HepG2 (cell line): Measurements from ENCODE around the gene MTX3. TPM values are rescaled to one million over a fixed set of nuclear protein-coding genes. Genes with fewer than 3 reads are reported as not detected.

ENCODE experiments used
- ATAC-seq: fragments of 200-7000 bp; cut with Tn5 transposase; 3 replicates; pipeline ENCODE4 v1.9.1; 2020; ENCODE audit warnings: mild to moderate bottlenecking, moderate library complexity
- BruUV-seq: library from RNA; stranded (reverse); fragments of 400-500 nt; replicated peaks from 2 replicates; lab custom pipeline; 2021; lab: Mats Ljungman, UMichigan
- CTCF ChIA-PET: fragments of 300-600 bp; formaldehyde crosslinking; extraction: SDS; loops from one replicate; lab custom pipeline; 2021; ENCODE audit warnings: low total read pairs, inconsistent platforms, low intra/inter-chr PET ratio; lab: Yijun Ruan, JAX
- POLR2A ChIA-PET: fragments of 350-600 bp; sonication (Branson Sonifier 250); formaldehyde crosslinking; loops from one replicate; lab custom pipeline; 2020; ENCODE audit warnings: antibody characterized with exemption, inconsistent platforms; lab: Yijun Ruan, JAX
- DNase-seq: peaks from one replicate; pipeline ENCODE4 v3.0.0-alpha.2; 2015; ENCODE audit warnings: low spot score
- FAIRE-seq: peaks from 3 replicates; lab custom pipeline; 2011; peaks lifted over from hg19 to GRCh38; lab: Jason Lieb, UNC
- H2AFZ ChIP-seq: one replicate; pipeline ENCODE4 v1.6.1; 2011; ENCODE audit warnings: low read length, inconsistent platforms
- H3K27ac ChIP-seq: fragments of 300-600 bp; 3 replicates; pipeline ENCODE4 v1.8.0; 2011; ENCODE audit warnings: mixed run types, mild to moderate bottlenecking, mixed read lengths, low read length, inconsistent platforms; ENCODE audit not compliant: insufficient read depth; ENCODE audit errors: extremely low read length
- H3K27me3 ChIP-seq, 2 experiments: fragments of 200-600 bp in 1 of 2; 2 replicates in 1 of 2; 3 replicates in 1 of 2; pipeline versions ENCODE4 v1.6.0 to v1.8.0; 2011; ENCODE audit warnings: low read length in 2 of 2, mild to moderate bottlenecking in 2 of 2, moderate library complexity in 2 of 2, inconsistent platforms in 1 of 2; ENCODE audit not compliant: insufficient read depth in 2 of 2, control insufficient read depth in 1 of 2
- H3K36me3 ChIP-seq, 2 experiments: fragments of 200-600 bp in 1 of 2; replicated peaks in 1 of 2; 2 replicates in 1 of 2; 3 replicates in 1 of 2; pipeline versions ENCODE4 v1.5.1 to v1.8.0; 2011; ENCODE audit warnings: low read length in 2 of 2, inconsistent platforms in 1 of 2; ENCODE audit not compliant: insufficient read depth in 2 of 2, control insufficient read depth in 1 of 2
- H3K4me1 ChIP-seq: 2 replicates; pipeline ENCODE4 v1.5.1; 2012; ENCODE audit warnings: low read length, inconsistent platforms; ENCODE audit not compliant: insufficient read depth
- H3K4me2 ChIP-seq: 2 replicates; pipeline ENCODE4 v1.6.0; 2011; ENCODE audit warnings: low read depth, low read length, inconsistent platforms
- H3K4me3 ChIP-seq, 3 experiments: fragments of 200-600 bp in 1 of 3; sonication (generic), shearing (Covaris generic) in 1 of 3; replicated peaks in 1 of 3; 2 replicates each; pipeline ENCODE4 v1.5.1; 2011 to 2016; ENCODE audit warnings: low read length in 3 of 3, inconsistent platforms in 2 of 3, low read depth in 2 of 3, mild to moderate bottlenecking in 2 of 3, control low read depth in 1 of 3, mixed read lengths in 1 of 3; ENCODE audit not compliant: insufficient read depth in 1 of 3
- H3K79me2 ChIP-seq: one replicate; pipeline ENCODE4 v1.6.1; 2011; ENCODE audit warnings: low read length, inconsistent platforms; ENCODE audit not compliant: insufficient read depth
- H3K9ac ChIP-seq: 2 replicates; pipeline ENCODE4 v1.6.0; 2011; ENCODE audit warnings: mild to moderate bottlenecking, low read depth, low read length, inconsistent platforms; ENCODE audit not compliant: insufficient read depth
- H3K9me3 ChIP-seq: 2 replicates; pipeline ENCODE4 v1.5.1; 2012; ENCODE audit warnings: mild to moderate bottlenecking, low read length
- H4K20me1 ChIP-seq: 2 replicates; pipeline ENCODE4 v1.6.0; 2011; ENCODE audit warnings: inconsistent platforms, mild to moderate bottlenecking, low read length, moderate library complexity; ENCODE audit not compliant: insufficient read depth
- ARNT2 ChIP-seq: sonication (generic); formaldehyde crosslinking; IDR thresholded peaks from 2 replicates; pipeline ENCODE4 v1.8.0; 2022; ENCODE audit warnings: mild to moderate bottlenecking, low read depth, missing genetic modification reagents, moderate library complexity
- ATF7 ChIP-seq, 2 experiments: fragments of 450-650 bp in 1 of 2; sonication (generic) in 1 of 2; formaldehyde crosslinking in 1 of 2; IDR thresholded peaks; 2 replicates each; pipeline versions ENCODE4 v1.4.0 to v1.6.1; 2016 to 2020; ENCODE audit warnings: antibody characterized with exemption in 1 of 2, mild to moderate bottlenecking in 1 of 2, missing genetic modification reagents in 1 of 2
- CEBPZ ChIP-seq: IDR thresholded peaks from 2 replicates; pipeline ENCODE4 v1.6.1; 2012; ENCODE audit warnings: low read length, improper control_type of control experiment
- E2F2 ChIP-seq: sonication (generic); formaldehyde crosslinking; IDR thresholded peaks from 2 replicates; pipeline ENCODE4 v1.4.0; 2020; ENCODE audit warnings: missing genetic modification reagents, borderline replicate concordance
- HDAC2 ChIP-seq: sonication (generic); formaldehyde crosslinking; IDR thresholded peaks from 2 replicates; pipeline ENCODE4 v1.4.0; 2020; ENCODE audit warnings: missing genetic modification reagents
- MAFF ChIP-seq: IDR thresholded peaks from 2 replicates; pipeline ENCODE4 v1.6.1; 2011; ENCODE audit warnings: low read depth, low read length, improper control_type of control experiment
- MBD4 ChIP-seq: IDR thresholded peaks from 2 replicates; pipeline ENCODE4 v1.6.1; 2012; ENCODE audit warnings: low read length, inconsistent platforms, borderline replicate concordance
- NFE2L2 ChIP-seq: fragments of 150-350 bp; IDR thresholded peaks from 2 replicates; pipeline ENCODE4 v1.6.1; 2014; ENCODE audit warnings: low read length
- RARA ChIP-seq: IDR thresholded peaks from 2 replicates; pipeline ENCODE4 v1.6.1; 2016; ENCODE audit warnings: missing genetic modification reagents, missing compliant biosample characterization
- ZBTB14 ChIP-seq: sonication (generic); formaldehyde crosslinking; IDR thresholded peaks from 2 replicates; pipeline ENCODE4 v1.4.0; 2020; ENCODE audit warnings: missing genetic modification reagents
- ZFP36 ChIP-seq: fragments of 150-350 bp; IDR thresholded peaks from 2 replicates; pipeline ENCODE4 v1.6.1; 2018; ENCODE audit warnings: borderline replicate concordance, low read length, low read depth; ENCODE audit not compliant: partially characterized antibody
- ZNF720 ChIP-seq: sonication (generic); formaldehyde crosslinking; IDR thresholded peaks from 2 replicates; pipeline ENCODE4 v1.4.0; 2020; ENCODE audit warnings: missing genetic modification reagents
- WGBS: methylation state at CpG from one replicate; pipeline ENCODE4 v1.1.6; 2017; ENCODE audit warnings: low lambda C conversion rate; 5-methylcytosine and 5-hydroxymethylcytosine counted together
- in situ Hi-C: cut with HindIII; loops from 2 replicates; pipeline ENCODE4 v1.10.0; 2017; ENCODE audit warnings: low pct_unique_long_range_greater_than_20kb; ENCODE audit not compliant: extremely low pct_ligation_motif_present
- intact Hi-C: fragments of 100-400 bp; cut with micrococcal nuclease; formaldehyde crosslinking; loops from one replicate; pipeline ENCODE4 v1.10.0; 2022; ENCODE audit not compliant: unreplicated experiment
- polyA plus RNA-seq, 8 experiments: library from polyadenylated mRNA; depleted of rRNA in 3 of 8; stranded (reverse) in 7 of 8; unstranded in 1 of 8; fragments of >200 nt; fragmentation: Illumina TruSeq in 4 of 8; extraction: Trizol in 4 of 8; gene quantifications; 2 replicates each; pipeline versions ENCODE4 v1.2.1 to v1.2.3, GENCODE V29; 2011 to 2016; ENCODE audit warnings: low read depth in 4 of 8, missing spikeins in 1 of 8, mixed read lengths in 1 of 8; ENCODE audit not compliant: insufficient read depth in 1 of 8
- total RNA-seq, 5 experiments: library from RNA; depleted of rRNA; stranded (reverse); fragments of >200 nt; fragmentation: Illumina TruSeq; extraction: Trizol; gene quantifications; 2 replicates each; pipeline ENCODE4 v1.2.3, GENCODE V29; 2016; ENCODE audit warnings: low read depth in 1 of 5

MTX3 gene
- total and polyA plus RNA-seq, 2 of the 13 experiments (the other 11 are each of a cell fraction or from before 2014, with no cell fraction given) = 9.9 to 16.7 TPM

- WGBS = 100% methylated on average over 1 of the region's 1 CpG
- no TSS peak for BruUV-seq
- no peaks in the 10 kb centered on the region for H3K79me2 ChIP-seq
- H3K27me3 ChIP-seq = no peaks in the 10 kb centered on the region
- intact Hi-C loops (no loop called here), in situ Hi-C loops (no loop called here)
- ATAC-seq = no peak
- no peak overlapping the region for H3K9ac ChIP-seq
- no peak for TF ChIP-seq MBD4
- H3K4me2 ChIP-seq = no peak overlapping the region
- no peak for FAIRE-seq
- DNase-seq = no peak
- H3K27ac ChIP-seq = no peak overlapping the region
- H3K4me3 ChIP-seq = no peak overlapping the region
- no peaks in the 10 kb centered on the region for H3K9me3 ChIP-seq
- H3K4me1 ChIP-seq = no peaks in the 10 kb centered on the region
- no peaks in the 10 kb centered on the region for H4K20me1 ChIP-seq
- H3K36me3 ChIP-seq = no peaks in the 10 kb centered on the region
- no peak overlapping the region for H2AFZ ChIP-seq
- ChIA-PET CTCF (no interaction called here), POLR2A (no interaction called here)
Observed at GRCh38 chr5:79999722-80000121, 8.7 kb upstream of the MTX3 start.

- Histone ChIP-seq H3K27ac (no peak overlapping the region), H3K36me3 (peaks cover 1 to 10% of the 10 kb centered on the region in 2 experiments; a peak in 2 of 5 replicates), H3K79me2 (peaks cover 7% of the 10 kb centered on the region), H3K27me3 (no peaks in the 10 kb centered on the region; a peak in 1 of 5 replicates), H4K20me1 (no peaks in the 10 kb centered on the region), H3K4me2 (no peak overlapping the region), H3K4me1 (peaks cover 24% of the 10 kb centered on the region), H3K4me3 (no peak overlapping the region), H3K9me3 (no peaks in the 10 kb centered on the region), H3K9ac (no peak overlapping the region), H2AFZ (no peak overlapping the region)
- in situ Hi-C loops = no loop called here
- ATAC-seq = no peak
- DNase-seq = no peak
- no peak for FAIRE-seq
- ChIA-PET POLR2A (no interaction called here), CTCF (no interaction called here)
- WGBS = 66% methylated on average over 2 of the region's 2 CpGs
- intact Hi-C loops = no loop called here
- no TSS peak for BruUV-seq
- TF ChIP-seq ATF7 (IDR thresholded peaks at IDR 0.05) = no peak
- no peak for TF ChIP-seq ATF7 (CRISPR knock-in tag; IDR thresholded peaks at IDR 0.05)
- TF ChIP-seq ARNT2 = no peak
- TF ChIP-seq ZNF720 (CRISPR knock-in tag) = no peak
- no peak for TF ChIP-seq NFE2L2
- TF ChIP-seq RARA = no peak
- TF ChIP-seq ZBTB14 = no peak
- no peak for TF ChIP-seq HDAC2
- TF ChIP-seq CEBPZ = no peak
- no peak for TF ChIP-seq E2F2 (CRISPR knock-in tag)
- TF ChIP-seq MAFF = no peak
- TF ChIP-seq ZFP36 = no peak
Observed at GRCh38 chr5:79992891-79993657, 2.0 kb upstream of the MTX3 start.
